Measurements from ENCODE around the gene AP1S3.
"Not testable (repeated sequence)": the region's sequence is repeated elsewhere in the genome, so short reads cannot be mapped to it uniquely, and the experiment has no call there.

AP1S3 gene

GRCh38 chr2:223837287-223838061, at the start of gene AP1S3:
Gene AP1S3 (minus strand): TSS chr2:223837582. CDS start chr2:223837450, 132 bp downstream.
- peak; percentile 47 to 50 for DNase-seq (ENCODE audit: low read depth in 2 of 2)

GRCh38 chr2:223887127-223887526, 49.7 kb upstream of the AP1S3 start:
- DNase-seq (ENCODE audit: low read depth in 2 of 2) = no peak

GRCh38 chr2:223886726-223887125, 49.3 kb upstream of the AP1S3 start:
- no peak for DNase-seq (ENCODE audit: low read depth in 2 of 2)

- DNase-seq (ENCODE audit: low read depth in 2 of 2) = no peak
Measured at GRCh38 chr2:223884399-223884798, 47.0 kb upstream of the AP1S3 start.

- DNase-seq (ENCODE audit: low read depth in 2 of 2) = no peak
Measured at GRCh38 chr2:223882715-223883114, 45.3 kb upstream of the AP1S3 start.

- no peak for DNase-seq (ENCODE audit: low read depth in 2 of 2)
Measured at GRCh38 chr2:223880796-223881195, 43.4 kb upstream of the AP1S3 start.

GRCh38 chr2:223877721-223878410, 40.5 kb upstream of the AP1S3 start:
- DNase-seq (ENCODE audit: low read depth in 2 of 2) = no peak

- no peak for DNase-seq (ENCODE audit: low read depth in 2 of 2)
Measured at GRCh38 chr2:223873672-223874071, 36.3 kb upstream of the AP1S3 start.

GRCh38 chr2:223872772-223873171, 35.4 kb upstream of the AP1S3 start:
- not testable (repeated sequence) for DNase-seq (ENCODE audit: low read depth in 2 of 2)

GRCh38 chr2:223871661-223872060, 34.3 kb upstream of the AP1S3 start:
- DNase-seq (ENCODE audit: low read depth in 2 of 2) = not testable (repeated sequence)

- no peak for DNase-seq (ENCODE audit: low read depth in 2 of 2)
Measured at GRCh38 chr2:223870840-223871611, 33.6 kb upstream of the AP1S3 start.

GRCh38 chr2:223868005-223868404, 30.6 kb upstream of the AP1S3 start:
- DNase-seq (ENCODE audit: low read depth in 2 of 2) = no peak

GRCh38 chr2:223865907-223866508, 28.6 kb upstream of the AP1S3 start:
- no peak for DNase-seq (ENCODE audit: low read depth in 2 of 2)

GRCh38 chr2:223865124-223865523, 27.7 kb upstream of the AP1S3 start:
- no peak for DNase-seq (ENCODE audit: low read depth in 2 of 2)

GRCh38 chr2:223863491-223863890, 26.1 kb upstream of the AP1S3 start:
- no peak for DNase-seq (ENCODE audit: low read depth in 2 of 2)

- no peak for DNase-seq (ENCODE audit: low read depth in 2 of 2)
Measured at GRCh38 chr2:223860809-223861738, 23.7 kb upstream of the AP1S3 start.

- DNase-seq (ENCODE audit: low read depth in 2 of 2) = no peak
Measured at GRCh38 chr2:223859070-223859469, 21.7 kb upstream of the AP1S3 start.

GRCh38 chr2:223856584-223856983, 19.2 kb upstream of the AP1S3 start:
- no peak for DNase-seq (ENCODE audit: low read depth in 2 of 2)

- no peak for DNase-seq (ENCODE audit: low read depth in 2 of 2)
Measured at GRCh38 chr2:223856021-223856420, 18.6 kb upstream of the AP1S3 start.

GRCh38 chr2:223855426-223855825, 18.0 kb upstream of the AP1S3 start:
- DNase-seq (ENCODE audit: low read depth in 2 of 2) = no peak

GRCh38 chr2:223854741-223855140, 17.4 kb upstream of the AP1S3 start:
- no peak for DNase-seq (ENCODE audit: low read depth in 2 of 2)
